Epithelial cell of proximal tubule (primary cell): ENCODE data around the gene PSD4. TPM values are rescaled to one million over a fixed set of nuclear protein-coding genes. Genes with fewer than 3 reads are reported as not detected.
"Not testable (repeated sequence)": the region's sequence is repeated elsewhere in the genome, so short reads cannot be mapped to it uniquely, and the experiment has no call there.

Experiments used
- DNase-seq: peaks from one replicate; pipeline ENCODE4 v3.0.0-alpha.2; 2011; ENCODE audit warnings: low read depth
- H3K4me3 ChIP-seq: 2 replicates; pipeline ENCODE4 v1.5.1; 2011; ENCODE audit warnings: low read depth, mild to moderate bottlenecking, low read length
- total RNA-seq: library from RNA; depleted of rRNA; stranded (reverse); fragments of >200 nt; gene quantifications from 2 replicates; pipeline ENCODE4 v1.2.3, GENCODE V29; 2015
- TF ChIP-seq, protein P1 (sequence below): conservative IDR thresholded peaks from 2 replicates; pipeline ENCODE4 v1.5.1; 2012; ENCODE audit warnings: low read depth, mild to moderate bottlenecking, low read length

Gene PSD4
- total RNA-seq, 1 donor from 2014 or later: 7.3 TPM

DNA sequence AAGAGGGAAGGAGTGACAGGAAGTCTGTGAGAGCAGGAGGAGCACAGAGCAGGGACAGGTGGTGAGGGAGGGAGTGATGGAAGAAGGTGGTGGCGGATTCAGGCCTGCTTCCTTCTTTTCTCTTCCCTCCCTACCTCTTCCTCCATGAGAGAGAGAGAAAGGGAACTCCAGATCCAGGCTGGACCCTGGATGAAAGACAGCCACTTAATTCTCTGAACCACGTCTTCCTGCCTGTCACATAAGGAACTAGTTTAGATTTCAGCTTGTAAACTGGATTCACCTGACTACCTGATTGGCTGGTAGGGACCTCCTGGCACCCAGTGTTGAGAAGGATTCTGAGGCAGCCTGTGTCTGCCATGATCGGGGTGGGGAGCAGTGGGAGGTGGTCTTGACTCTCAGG, 56.0 kb downstream of the PSD4 start:
- DNase-seq: no peak
- TF ChIP-seq, protein P1, sequence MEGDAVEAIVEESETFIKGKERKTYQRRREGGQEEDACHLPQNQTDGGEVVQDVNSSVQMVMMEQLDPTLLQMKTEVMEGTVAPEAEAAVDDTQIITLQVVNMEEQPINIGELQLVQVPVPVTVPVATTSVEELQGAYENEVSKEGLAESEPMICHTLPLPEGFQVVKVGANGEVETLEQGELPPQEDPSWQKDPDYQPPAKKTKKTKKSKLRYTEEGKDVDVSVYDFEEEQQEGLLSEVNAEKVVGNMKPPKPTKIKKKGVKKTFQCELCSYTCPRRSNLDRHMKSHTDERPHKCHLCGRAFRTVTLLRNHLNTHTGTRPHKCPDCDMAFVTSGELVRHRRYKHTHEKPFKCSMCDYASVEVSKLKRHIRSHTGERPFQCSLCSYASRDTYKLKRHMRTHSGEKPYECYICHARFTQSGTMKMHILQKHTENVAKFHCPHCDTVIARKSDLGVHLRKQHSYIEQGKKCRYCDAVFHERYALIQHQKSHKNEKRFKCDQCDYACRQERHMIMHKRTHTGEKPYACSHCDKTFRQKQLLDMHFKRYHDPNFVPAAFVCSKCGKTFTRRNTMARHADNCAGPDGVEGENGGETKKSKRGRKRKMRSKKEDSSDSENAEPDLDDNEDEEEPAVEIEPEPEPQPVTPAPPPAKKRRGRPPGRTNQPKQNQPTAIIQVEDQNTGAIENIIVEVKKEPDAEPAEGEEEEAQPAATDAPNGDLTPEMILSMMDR: no peak
- no peak overlapping the region for H3K4me3 ChIP-seq

DNA sequence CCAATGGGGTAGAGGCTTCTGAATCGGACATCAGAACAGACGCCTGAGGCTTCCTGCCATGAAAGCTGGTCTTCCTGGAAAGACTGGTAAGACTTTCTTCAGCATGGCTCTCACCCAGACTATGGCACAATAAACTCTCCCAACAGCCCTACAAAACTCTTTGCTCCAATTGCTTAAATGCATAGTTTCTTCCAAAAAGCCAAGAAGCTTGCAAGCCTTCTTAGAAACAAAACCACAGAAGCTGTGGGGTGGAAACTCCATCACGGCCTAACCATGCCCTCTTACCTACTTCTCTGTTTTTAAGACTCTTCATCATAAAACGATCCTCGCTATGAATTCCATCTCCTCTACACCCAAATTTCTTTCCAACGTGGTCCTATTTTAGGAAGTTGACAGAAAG, 56.8 kb downstream of the PSD4 start:
- TF ChIP-seq, protein P1: no peak
- H3K4me3 ChIP-seq: no peak overlapping the region
- no peak for DNase-seq

DNA sequence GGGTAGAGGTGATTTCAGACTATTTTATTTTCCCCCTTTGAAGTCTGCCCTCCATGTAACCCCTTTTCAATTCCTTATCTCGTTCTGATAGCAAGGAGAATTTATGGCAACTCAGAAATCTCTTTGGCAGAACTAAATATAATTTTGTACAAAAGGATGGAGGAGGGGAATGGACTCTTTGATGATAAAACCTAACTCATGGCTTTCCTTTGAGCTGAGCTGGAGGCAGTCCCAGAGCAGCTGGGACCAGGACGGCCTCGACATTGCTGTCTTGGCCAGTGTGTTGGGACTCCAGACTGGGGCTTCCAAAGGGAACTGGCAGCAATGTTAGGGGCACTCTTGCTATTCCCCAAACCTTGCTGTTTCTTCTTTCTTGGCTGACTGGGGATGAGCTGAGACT, 57.3 kb downstream of the PSD4 start:
- H3K4me3 ChIP-seq: no peak overlapping the region
- TF ChIP-seq, protein P1: no peak
- DNase-seq: no peak

DNA sequence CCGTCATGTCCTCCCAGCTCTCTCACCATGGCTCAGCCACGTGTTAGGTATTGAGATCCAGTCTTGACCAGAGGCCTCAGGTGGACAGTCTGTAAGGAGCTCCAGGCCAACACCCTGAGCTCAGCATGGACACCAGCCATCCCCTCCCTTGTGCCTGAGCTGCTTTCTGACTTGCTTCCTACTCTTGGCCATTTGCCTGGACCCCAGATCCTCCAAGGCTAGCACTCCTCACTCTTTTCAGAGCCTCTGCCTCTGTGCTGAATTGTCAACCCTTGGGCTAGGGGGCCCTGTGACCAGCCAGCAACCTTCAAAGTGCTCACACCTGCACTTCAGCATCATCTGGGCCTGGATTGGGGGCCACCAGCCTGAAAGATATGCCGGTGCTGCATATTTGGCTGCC, 58.4 kb downstream of the PSD4 start:
- no peak overlapping the region for H3K4me3 ChIP-seq
- no peak for DNase-seq
- TF ChIP-seq, protein P1: no peak

DNA sequence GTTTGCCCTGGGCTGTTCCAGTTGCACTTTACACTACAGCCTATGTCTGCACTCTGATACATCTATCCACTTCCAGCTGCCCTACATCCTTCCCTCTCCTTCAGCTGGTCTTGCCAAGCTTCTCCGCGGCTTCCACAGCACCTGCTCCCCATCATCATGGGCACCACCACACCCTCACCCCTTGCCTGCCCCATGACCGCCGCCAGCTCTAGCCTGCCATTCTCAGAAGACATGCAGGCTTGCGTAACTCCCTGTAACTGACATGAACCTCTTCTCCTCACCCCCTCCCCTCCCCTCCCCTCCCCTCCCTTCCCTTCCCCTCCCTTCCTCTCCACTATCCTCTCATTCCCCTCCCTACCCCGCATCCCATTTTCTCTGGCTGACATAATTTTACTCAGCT, 59.0 kb downstream of the PSD4 start:
- no peak for DNase-seq
- TF ChIP-seq, protein P1: no peak
- no peak overlapping the region for H3K4me3 ChIP-seq

DNA sequence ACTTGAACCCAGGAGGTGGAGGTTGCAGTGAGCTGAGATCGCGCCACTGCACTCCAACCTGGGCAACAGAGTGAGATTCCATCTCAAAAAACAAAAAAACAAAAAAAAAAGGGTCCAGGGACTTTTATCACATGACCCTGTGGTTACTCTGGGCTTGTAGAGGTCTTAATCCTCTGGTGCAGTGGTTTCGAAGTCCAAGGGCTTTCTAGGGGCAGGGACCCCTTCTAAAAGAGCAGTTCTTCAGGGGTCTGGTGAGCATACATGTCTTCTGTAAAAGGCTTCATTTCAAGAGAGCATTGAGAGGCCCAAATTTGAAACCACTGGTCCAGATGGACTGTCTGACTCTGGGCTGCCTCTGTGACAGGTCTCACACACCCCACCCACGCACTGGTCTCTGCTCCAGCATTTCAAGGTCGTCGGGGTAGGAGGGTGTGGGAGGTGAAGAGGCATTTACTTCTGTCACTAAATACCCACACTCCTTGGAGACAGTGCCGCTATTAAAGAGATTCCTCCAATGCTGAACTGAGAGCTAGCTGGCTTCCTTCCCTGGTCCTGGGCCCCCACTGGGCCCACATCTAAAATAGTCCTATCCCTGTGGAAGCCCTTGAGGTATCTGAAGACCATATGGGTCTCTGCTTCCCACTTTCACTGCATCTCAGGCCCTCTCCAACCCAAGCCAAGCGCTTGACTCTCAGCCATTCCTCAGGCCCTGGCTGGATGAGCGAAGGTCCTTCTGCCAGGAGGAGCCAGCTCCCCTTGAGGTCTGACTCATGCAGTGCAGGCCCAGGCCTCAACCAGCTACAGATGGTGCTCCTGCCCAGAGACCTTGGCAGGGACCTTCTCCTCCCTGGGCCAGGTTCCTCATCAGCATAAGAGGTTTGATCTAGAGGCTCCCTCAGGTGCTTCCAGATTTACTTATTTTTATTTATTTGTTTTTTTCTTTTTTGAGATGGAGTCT, 60.1 kb downstream of the PSD4 start:
- DNase-seq: no peak
- TF ChIP-seq, protein P1: peak; percentile 22
- no peak overlapping the region for H3K4me3 ChIP-seq

DNA sequence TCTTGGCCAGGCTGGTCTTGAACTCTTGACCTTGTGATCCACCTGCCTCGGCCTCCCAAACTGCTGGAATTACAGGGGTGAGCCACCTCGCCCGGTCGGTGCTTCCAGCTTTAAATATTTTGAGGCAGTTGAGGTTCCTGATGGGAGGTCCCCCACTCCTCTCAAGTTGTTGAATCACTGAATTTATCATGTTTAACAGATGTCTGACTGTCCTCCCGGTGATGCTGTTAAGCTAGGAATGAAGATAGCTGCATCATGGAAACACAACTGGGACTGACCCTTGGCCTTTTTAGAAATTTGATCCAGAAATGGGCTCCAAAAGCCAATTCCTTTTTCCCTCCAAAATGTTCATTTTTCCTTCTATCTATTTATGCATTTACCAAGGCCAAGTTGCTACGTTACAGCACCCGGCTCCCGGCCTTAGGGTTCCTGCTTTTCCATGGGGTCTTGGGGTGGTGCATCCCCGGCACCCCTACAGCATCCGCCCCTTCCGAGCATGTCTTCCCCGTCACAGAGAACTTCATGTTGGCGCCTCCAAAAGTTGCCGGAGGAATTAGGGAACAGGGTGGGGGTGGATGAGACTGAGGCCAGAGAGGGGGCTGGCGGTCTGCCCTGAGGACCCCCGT, 61.1 kb downstream of the PSD4 start:
- no peak for DNase-seq
- H3K4me3 ChIP-seq: no peak overlapping the region
- TF ChIP-seq, protein P1: no peak

DNA sequence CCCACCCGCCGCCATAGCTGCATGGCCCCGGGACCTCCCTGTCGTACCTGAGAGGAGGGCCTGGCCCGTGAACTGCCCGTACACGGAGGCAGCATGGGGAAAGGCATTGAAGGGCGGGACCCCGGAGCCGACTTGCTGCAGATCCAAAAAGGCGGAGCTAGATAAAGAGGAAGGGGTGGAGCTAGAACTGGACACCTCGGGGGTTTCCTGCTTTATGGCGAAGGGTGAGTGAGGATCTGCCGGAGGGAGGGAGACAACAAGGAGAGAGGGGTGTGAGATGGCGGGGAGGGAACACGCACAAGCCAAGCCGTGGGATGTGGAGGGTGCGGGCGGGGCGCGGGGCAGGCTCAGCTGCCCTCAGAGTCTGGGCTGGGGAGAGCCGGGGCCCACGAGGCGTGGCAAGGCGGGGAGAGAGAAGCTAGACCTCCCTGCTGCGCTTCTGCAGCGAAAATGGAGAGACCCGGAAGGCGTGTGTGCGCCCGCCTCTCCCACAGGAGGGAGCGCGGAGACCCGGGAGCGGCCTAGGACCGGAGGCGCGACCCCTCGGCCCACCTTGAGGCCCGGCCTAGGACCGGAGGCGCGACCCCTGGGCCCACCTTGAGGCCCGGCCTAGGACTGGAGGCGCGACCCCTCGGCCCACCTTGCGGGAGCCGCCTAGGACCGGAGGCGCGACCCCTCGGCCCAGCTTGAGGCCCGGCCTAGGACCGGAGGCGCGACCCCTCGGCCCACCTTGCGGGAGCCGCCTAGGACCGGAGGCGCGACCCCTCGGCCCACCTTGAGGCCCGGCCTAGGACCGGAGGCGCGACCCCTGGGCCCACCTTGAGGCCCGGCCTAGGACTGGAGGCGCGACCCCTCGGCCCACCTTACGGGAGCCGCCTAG, 61.8 kb downstream of the PSD4 start:
- not testable (repeated sequence) for DNase-seq, H3K4me3 ChIP-seq
